Measurements from ENCODE around the gene COX6B2.

DNA sequence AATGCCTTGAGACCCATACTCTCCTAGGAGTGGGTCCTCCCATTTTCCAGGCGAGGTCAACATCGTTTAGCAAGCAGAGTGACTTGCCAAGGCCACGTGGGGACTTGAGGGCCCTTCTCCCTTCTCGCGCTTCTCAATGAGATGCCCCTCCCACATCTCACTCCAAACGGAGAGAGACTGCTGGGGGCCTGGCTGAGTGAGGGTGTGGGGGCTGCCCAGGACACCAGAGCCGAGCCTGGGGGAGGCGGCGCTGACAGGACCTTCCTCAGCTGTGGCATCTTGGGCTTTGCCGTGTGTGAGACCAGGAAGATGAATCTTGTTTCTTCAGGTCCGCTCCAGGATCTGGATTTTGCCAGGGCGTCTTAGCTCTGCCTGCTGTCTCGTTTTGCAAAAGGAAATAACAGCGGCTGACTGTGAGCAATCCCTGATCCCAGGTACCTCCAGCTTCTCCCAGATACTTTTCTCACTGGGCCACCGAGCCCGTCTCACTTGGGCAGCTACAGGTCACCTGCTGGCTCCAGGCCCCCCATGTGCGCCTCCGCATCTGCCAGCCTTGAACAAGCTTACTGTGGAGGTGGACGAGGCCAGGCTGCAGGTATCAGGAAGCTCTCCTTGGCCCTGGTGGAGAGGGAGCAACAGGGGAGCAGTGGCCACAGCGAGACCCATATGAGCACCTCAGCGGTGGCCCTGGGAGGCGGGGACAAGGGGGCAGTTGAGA, 6.0 kb downstream of the COX6B2 start:
- TF ChIP-seq POLR2A (IDR thresholded peaks at IDR 0.05; ENCODE audit: control extremely low read depth in 1 of 2, low read depth in 2 of 2, low read length in 2 of 2): no peak; a peak in 1 of 3 replicates
- no peak; a peak in 1 of 3 replicates for TF ChIP-seq EP300 (IDR thresholded peaks at IDR 0.05; ENCODE audit: borderline replicate concordance in 1 of 2, low read depth in 2 of 2, low read length in 2 of 2)
- no peak for TF ChIP-seq CTCF (IDR thresholded peaks at IDR 0.05; ENCODE audit: control extremely low read depth in 1 of 3, insufficient read depth in 1 of 3, low read depth in 1 of 3, low read length in 3 of 3)
- TF ChIP-seq CHD2 (IDR thresholded peaks at IDR 0.05; ENCODE audit: low read length): peak; percentile 54; the same call in 1 of the 2 replicates
- TF ChIP-seq SIN3A (conservative IDR thresholded peaks at IDR 0.05 in 1 of 2, IDR thresholded peaks at IDR 0.05 in 1 of 2; ENCODE audit: low read depth in 1 of 2, low read length in 2 of 2): no peak
- no peak for TF ChIP-seq JUND (IDR thresholded peaks at IDR 0.05; ENCODE audit: low read length)
- no peak for TF ChIP-seq TAF1 (IDR thresholded peaks at IDR 0.05; ENCODE audit: low read depth, low read length)
- TF ChIP-seq POLR2AphosphoS5 (IDR thresholded peaks at IDR 0.05; ENCODE audit: low read depth, low read length): no peak; the same call in 1 of the 2 replicates
- no peak for TF ChIP-seq SUZ12 (IDR thresholded peaks at IDR 0.05; ENCODE audit: low read length)
- TF ChIP-seq, protein P1, sequence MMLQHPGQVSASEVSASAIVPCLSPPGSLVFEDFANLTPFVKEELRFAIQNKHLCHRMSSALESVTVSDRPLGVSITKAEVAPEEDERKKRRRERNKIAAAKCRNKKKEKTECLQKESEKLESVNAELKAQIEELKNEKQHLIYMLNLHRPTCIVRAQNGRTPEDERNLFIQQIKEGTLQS (IDR thresholded peaks at IDR 0.05; ENCODE audit: insufficient read depth, low read depth, low read length): no peak
- TF ChIP-seq JUN (IDR thresholded peaks at IDR 0.05; ENCODE audit: low read depth, low read length): no peak

Data from H1 (cell line).